GM21619 (cell line): ENCODE results near the gene ADCY9.
"Not testable (repeated sequence)": the region's sequence is repeated elsewhere in the genome, so short reads cannot be mapped to it uniquely, and the experiment has no call there.

Experiments
- ATAC-seq: cut with Tn5 transposase; IDR thresholded peaks from one replicate; pipeline ENCODE4 v1.9.1; 2021; ENCODE audit not compliant: unreplicated experiment

ADCY9 gene

GRCh38 chr16:4094127-4094773 is 22.0 kb downstream of the ADCY9 start:
- no peak for ATAC-seq

GRCh38 chr16:4093495-4094126 is 22.6 kb downstream of the ADCY9 start:
- ATAC-seq: no peak

- ATAC-seq: no peak
Measured at GRCh38 chr16:4092547-4093265, 23.5 kb downstream of the ADCY9 start.

DNA sequence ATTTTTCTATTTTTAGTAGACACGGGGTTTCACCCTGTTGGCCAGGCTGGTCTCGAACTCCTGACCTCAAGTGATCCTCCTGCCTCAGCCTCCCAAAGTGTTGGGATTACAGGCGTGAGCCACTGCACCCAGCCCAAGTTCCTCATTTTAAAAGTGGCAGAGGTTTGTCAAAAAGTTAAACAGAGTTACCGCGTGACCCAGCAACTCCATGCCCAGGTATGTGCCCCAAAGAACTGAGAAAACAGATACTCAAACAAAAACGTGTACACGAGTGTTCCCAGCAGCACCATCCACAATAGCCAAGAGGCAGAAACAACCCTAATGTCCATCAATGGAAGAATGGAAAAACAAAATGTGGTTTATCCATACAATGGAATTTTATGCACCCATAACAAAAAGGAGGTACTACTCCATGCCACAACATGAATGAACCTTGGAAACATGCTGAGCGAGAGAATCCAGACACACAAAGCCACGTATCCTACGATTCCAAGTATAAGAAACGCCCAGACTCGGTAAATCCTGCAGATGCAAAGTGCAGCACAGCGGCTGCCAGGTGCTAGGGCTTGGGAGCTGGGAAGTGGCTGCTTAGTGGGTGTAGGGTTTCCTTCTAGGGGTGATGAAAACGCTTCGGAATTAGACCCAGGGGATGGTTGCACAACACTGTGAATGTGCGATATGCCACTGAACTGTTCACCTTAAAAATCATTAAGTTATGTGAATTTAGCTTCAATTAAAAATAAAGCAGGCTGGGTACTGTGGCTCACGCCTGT is 24.8 kb downstream of the ADCY9 start:
- no peak for ATAC-seq

- no peak for ATAC-seq
Measured at GRCh38 chr16:4090351-4090851, 25.8 kb downstream of the ADCY9 start.

DNA sequence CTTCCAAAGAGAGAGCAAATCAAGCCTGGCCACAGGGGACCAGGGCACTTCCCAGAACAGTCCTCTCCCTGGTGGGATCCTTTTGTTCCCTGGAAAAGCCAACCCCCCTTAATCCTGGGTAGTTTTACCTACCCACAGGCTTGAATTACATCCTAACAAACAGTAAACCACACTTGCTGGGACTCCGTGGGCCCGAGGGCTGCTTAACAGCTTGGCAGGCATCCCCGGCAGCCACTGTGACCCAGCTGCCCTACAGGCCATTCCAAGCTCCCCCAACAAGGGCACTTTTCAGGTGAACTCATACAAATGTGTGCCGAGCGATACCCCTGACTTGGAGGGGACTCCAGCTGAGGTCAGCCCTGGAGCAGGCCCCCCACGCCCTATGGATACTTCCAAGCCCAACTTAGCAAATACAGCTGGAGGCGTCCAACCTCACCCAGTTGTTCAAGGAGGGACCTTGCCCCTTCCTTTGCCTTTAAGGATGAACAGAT is 26.4 kb downstream of the ADCY9 start:
- no peak for ATAC-seq

DNA sequence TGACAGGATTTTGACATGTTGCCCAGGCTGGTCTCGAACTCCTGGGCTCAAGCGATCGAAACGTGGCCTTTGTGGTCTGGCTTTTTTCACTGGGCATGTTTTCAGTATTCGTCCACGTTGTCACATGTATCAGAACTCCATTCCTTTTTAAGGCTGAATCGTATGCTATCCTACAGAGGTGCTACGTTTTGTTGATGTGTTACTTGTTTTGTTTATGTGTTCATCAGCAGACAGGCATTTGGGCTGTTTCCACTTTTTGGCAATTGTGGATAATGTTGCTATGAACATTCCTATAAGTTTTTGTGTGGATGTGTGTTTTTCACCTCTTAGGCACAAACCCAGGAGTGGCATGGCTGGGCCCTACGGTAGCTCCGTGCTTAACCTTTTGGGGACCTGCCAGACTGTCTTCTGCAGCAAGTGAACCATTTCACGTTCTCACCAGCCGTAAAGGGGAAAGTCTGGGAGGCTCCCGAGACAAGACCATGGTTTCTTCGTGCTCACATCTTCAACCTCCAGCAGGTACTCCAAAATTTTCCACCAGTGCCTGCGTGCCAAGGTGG is 26.9 kb downstream of the ADCY9 start:
- ATAC-seq: no peak

DNA sequence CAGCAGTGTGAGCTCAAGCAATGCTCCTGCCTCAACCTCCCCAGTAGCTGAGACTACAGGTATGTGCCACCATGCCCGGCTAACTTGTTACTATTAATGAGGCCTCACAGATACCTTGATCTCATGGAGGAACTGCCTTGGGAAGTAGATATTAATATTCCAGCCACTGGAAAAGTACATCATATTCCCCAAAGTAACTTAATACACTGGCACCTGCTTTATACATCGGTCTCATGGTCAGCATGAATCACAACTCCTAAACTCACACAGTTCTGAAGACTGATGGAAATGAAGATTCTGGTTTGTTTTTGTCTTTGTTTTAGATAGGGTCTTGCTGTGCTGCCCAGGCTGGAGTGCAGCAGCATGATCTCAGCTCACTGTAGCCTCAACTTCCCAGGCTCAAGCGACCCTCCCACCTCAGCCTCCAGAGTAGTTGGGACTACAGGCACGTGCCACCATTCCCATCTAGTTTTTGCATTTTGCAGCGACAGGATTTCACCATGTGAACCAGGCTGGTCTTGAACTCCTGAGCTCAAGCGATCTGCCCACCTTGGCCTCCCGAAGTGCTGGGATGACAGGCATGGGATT is 28.2 kb downstream of the ADCY9 start:
- ATAC-seq: no peak

DNA sequence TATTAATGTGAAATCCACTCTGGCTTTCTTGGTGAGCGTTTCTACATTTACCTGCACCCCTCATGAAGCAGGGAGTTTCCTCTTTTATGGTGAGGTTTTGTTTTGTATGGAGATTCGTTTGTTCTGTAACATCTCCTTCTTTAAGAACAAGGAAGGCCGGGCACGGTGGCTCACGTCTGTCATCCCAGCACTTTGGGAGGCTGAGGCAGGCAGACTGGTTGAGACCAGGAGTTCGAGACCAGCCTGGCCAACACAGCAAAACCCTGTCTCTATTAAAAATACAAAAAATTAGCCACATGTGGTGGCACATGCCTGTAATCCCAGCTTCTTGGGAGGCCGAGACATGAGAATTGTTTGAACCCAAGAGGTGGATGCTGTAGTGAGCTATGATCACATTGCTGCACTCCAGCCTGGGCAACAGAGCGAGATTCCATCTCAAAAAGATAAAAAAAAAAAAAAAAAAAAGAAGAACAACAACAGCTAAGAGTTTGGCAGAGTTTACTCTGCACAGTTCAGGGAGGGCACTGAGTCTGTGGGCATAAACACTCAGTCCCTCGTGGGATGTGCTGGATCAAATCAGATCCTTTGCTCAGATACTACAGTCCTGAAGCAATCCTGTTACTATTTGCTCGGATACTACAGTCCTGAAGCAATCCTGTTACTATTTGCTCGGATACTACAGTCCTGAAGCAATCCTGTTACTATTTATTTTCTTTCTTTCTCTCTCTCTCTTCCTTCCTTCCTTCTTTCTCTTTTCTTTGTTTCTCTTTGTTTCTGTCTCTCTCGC is 28.9 kb downstream of the ADCY9 start:
- ATAC-seq: no peak

GRCh38 chr16:4086153-4086552 is 30.1 kb downstream of the ADCY9 start:
- no peak for ATAC-seq

DNA sequence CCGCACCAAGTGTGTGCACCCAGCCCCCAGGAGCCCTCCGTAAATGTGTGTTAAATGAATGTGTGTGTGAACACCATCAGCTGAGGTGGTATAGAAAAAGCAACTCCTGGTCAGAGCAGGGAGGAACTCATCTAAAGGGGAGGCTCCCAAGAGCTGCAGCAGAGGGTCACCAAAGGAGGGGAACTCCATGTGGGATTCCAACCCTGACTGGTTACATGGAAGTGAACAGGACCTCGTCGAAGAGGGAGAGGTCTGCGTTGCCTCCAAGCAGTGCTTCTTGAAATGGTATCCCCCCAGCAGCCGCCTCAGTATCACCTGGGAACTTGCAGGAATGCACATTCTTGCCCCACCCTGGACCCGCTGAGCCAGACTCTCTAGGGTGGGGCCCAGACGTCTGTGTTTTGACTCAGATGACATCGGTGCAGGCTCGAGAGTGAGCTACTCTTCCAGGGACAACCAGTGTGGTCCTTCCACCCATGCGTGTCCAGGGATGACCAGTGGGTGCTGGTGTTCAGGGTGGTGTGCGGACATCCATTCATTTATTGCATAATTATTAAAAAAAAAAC is 30.8 kb downstream of the ADCY9 start:
- no peak for ATAC-seq

DNA sequence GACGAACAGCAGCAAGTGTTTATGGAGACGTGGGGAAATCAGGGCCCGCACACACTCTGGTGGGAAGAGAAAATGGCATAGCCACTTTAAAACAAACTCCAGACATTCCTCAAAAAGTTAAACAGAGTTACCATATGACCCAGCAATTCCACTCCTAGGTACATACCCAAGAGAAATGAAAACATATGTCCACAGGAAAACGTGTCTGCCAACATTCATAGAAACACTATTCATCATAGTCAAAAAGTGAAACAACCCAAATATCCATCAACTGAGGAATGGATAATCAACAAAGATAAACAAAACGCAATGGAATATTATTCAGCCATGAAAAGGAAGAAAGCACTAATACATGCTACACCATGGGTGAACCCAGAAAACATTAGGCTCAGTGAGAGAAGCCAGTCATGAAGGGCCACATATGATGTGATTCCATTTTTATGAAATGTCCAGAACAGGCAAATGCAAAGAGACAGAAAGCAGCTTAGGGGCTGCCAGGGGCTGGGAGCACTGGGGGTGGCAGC is 32.8 kb downstream of the ADCY9 start:
- no peak for ATAC-seq

- ATAC-seq: no peak
Measured at GRCh38 chr16:4082474-4083044, 33.7 kb downstream of the ADCY9 start.

- no peak for ATAC-seq
Measured at GRCh38 chr16:4081521-4082021, 34.7 kb downstream of the ADCY9 start.

DNA sequence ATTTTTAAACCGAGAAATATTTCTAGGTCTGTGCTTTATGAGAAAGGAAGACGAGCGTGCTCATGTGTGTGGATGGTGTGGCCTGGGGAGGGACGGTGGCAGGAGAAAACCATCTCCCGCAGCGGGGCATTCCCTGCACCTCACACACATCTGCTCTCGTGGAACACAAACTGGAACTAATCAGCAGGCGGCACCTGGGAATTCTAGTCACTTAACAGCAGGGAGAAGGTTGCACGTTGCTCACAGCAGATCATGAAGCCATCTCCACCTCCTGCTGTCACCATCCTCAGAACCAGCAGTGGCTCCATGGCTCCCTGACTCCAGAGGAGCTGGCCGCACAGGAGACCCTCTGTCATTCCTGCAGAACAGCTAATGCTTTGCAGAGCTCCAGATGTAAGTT is 35.2 kb downstream of the ADCY9 start:
- ATAC-seq: no peak

DNA sequence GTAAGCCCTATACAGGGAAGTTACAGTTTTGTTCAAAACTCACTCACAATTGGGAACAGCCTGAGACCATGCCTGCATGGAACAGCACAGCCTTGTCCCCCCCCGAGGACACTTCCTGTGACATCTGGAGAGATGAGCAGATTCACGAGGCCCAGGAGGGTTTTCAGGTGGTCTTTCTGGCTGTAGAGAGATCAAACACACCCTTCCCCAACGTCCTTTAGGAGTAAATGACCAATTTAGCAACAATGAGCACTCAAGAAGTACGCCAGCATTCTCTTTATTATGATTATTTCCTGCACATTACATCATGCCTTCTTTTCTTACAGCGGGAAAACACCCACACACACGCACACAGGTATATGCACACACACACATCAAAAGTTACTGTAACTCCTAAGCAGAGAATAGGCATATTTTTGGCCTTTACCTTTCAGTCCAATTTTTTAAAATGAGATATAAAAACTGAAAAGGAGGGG is 39.0 kb downstream of the ADCY9 start:
- no peak for ATAC-seq

GRCh38 chr16:4075534-4075933 is 40.7 kb downstream of the ADCY9 start:
- ATAC-seq: no peak

- ATAC-seq: not testable (repeated sequence)
Measured at GRCh38 chr16:4073150-4073549, 43.1 kb downstream of the ADCY9 start.
